SK-N-MC (cell line): ENCODE results near the gene CDK6.

Source experiments
- EZH2 ChIP-seq: fragments of 200-600 bp; sonication (generic); IDR thresholded peaks from one replicate; pipeline ENCODE4 v1.6.1; 2017; ENCODE audit warnings: antibody characterized with exemption
- POLR2AphosphoS5 ChIP-seq: IDR thresholded peaks from 2 replicates; pipeline ENCODE4 v1.6.1; 2012; ENCODE audit warnings: mild to moderate bottlenecking, low read depth, low read length, borderline replicate concordance

DNA sequence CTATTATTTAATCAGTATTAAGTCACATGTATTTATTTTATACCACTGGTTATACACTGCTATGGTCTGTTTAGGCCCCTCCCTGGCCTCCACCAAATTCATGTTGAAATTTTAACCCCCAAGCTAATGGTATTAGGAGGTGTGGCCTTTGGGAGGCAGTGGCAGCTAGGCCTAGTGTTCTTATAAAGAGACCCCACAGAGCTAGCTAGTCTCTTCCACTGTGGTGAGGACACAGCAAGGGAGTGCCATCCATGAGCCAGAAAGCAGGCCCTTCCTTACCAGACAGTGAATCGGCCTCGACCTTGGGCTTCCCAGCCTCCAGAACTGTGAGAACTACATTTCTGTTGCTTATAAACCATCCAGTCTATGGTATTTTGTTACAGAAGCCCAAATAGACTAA is 279.1 kb downstream of the CDK6 start:
- TF ChIP-seq EZH2 (no peak), POLR2AphosphoS5 (no peak)
